Measurements from ENCODE around the gene MMS19.
A peak's percentile ranks its signal among the peaks of the same experiment; 100 is the strongest.
"Not testable (repeated sequence)": the region's sequence is repeated elsewhere in the genome, so short reads cannot be mapped to it uniquely, and the experiment has no call there.

The MMS19 gene

GRCh38 chr10:97425964-97426775, 72.1 kb downstream of the MMS19 start, which contains the start of gene PGAM1:
Gene PGAM1, plus strand, starts transcription at chr10:97426191. Its CDS starts 117 bp downstream, at chr10:97426308.
- DNase-seq (ENCODE audit: low spot score) = peak; percentile 97

- not testable (repeated sequence) for DNase-seq (ENCODE audit: low spot score)
Observed at GRCh38 chr10:97423757-97424098, 74.5 kb downstream of the MMS19 start.

- no peak for DNase-seq (ENCODE audit: low spot score)
Observed at GRCh38 chr10:97416565-97416964, 81.7 kb downstream of the MMS19 start.

GRCh38 chr10:97412891-97413304, 85.3 kb downstream of the MMS19 start:
- peak; percentile 97 for DNase-seq (ENCODE audit: low spot score)

GRCh38 chr10:97411406-97411805, 86.8 kb downstream of the MMS19 start:
- peak; percentile 94 for DNase-seq (ENCODE audit: low spot score)

- DNase-seq (ENCODE audit: low spot score) = no peak
Observed at GRCh38 chr10:97408496-97408992, 89.7 kb downstream of the MMS19 start.

Data from kidney tubule cell (primary cell).